NT2/D1 (cell line): Measurements from ENCODE around the gene RYR2.

Experiments used
- SUZ12 ChIP-seq: IDR thresholded peaks from 2 replicates; pipeline ENCODE4 v1.6.1; 2011; ENCODE audit not compliant: insufficient read length, insufficient read depth; ENCODE audit errors: extremely low read depth
- YY1 ChIP-seq: IDR thresholded peaks from 2 replicates; pipeline ENCODE4 v1.6.1; 2011; ENCODE audit not compliant: insufficient read length, insufficient read depth
- ZNF274 ChIP-seq: IDR thresholded peaks from 2 replicates; pipeline ENCODE4 v1.6.1; 2011; ENCODE audit warnings: mild to moderate bottlenecking, low read depth, low read length

DNA sequence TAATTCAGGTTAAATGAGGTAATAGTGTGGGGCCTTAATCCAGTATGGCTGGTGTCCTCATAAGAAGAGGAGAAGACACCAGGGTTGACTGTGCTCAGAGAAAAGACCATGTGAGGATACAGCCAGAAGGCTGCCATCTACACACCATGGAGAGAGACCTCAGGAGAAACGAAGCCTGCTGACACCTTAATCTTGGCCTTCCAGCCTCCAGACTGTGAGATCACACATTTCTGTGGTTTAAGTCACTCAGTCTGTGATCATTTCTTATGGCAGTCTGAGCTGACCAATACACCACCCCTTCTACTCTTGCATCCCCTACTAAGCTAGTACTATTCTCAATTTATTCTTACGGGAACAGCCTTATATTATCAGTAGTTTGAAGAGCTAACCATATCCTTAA, 538.7 kb downstream of the RYR2 start:
- TF ChIP-seq YY1, result no peak
- no peak for TF ChIP-seq ZNF274
- no peak for TF ChIP-seq SUZ12
